ENCODE data around the gene SLC32A1.

GRCh38 chr20:38770970-38771369, 46.7 kb downstream of the SLC32A1 start:
- no peak for TF ChIP-seq POLR2A (IDR thresholded peaks at IDR 0.05)
- TF ChIP-seq, protein P1, sequence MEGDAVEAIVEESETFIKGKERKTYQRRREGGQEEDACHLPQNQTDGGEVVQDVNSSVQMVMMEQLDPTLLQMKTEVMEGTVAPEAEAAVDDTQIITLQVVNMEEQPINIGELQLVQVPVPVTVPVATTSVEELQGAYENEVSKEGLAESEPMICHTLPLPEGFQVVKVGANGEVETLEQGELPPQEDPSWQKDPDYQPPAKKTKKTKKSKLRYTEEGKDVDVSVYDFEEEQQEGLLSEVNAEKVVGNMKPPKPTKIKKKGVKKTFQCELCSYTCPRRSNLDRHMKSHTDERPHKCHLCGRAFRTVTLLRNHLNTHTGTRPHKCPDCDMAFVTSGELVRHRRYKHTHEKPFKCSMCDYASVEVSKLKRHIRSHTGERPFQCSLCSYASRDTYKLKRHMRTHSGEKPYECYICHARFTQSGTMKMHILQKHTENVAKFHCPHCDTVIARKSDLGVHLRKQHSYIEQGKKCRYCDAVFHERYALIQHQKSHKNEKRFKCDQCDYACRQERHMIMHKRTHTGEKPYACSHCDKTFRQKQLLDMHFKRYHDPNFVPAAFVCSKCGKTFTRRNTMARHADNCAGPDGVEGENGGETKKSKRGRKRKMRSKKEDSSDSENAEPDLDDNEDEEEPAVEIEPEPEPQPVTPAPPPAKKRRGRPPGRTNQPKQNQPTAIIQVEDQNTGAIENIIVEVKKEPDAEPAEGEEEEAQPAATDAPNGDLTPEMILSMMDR (IDR thresholded peaks at IDR 0.05) = no peak
